Measurements from ENCODE around the gene PRPH. TPM values are rescaled to one million over a fixed set of nuclear protein-coding genes. Genes with fewer than 3 reads are reported as not detected.
A peak's percentile ranks its signal among the peaks of the same experiment; 100 is the strongest.

PRPH gene
- total RNA-seq, 1 experiment from 2014 or later, result not detected

DNA sequence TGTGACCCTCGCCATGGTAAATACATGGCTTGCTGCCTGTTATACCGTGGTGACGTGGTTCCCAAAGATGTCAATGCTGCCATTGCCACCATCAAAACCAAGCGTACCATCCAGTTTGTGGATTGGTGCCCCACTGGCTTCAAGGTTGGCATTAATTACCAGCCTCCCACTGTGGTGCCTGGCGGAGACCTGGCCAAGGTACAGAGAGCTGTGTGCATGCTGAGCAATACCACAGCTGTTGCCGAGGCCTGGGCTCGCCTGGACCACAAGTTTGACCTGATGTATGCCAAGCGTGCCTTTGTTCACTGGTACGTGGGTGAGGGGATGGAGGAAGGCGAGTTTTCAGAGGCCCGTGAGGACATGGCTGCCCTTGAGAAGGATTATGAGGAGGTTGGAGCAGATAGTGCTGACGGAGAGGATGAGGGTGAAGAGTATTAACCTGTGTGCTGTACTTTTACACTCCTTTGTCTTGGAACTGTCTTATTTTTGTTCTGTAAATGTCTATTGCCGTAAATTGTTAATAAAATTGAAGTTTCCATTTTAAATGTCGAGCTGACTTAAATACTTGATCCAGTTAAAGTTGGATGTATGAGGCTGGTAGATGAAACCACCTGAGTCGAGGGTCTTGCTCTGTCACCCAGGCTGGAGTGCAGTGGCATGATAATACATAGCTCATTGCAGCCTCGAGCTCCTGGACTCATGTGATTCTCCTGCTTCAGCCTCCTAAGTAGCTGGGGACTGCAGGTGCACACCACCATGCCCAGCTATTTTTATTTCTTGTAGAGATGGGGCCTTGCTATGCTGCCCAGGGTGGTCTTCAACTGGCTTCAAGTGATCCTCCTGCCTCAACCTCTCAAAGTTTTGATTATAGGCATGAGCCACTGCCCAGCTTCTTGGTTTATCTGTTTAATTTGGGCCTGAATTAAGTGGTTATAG lies 21.9 kb upstream of the PRPH start:
- no peak for DNase-seq (ENCODE audit: low spot score)
- no peaks in the 10 kb centered on the region for H3K27me3 ChIP-seq (replicated peaks; ENCODE audit: insufficient read depth, low read depth, low read length, poor library complexity)
- intact Hi-C loops (cut with micrococcal nuclease; ENCODE audit: unreplicated experiment), result no loop called here
- CTCF ChIA-PET, result no interaction called here
- H3K4me3 ChIP-seq (ENCODE audit: low read depth, low read length, poor library complexity, severe bottlenecking), result no peak overlapping the region
- POLR2A ChIA-PET (ENCODE audit: low non-redundant PET), result interaction anchor here (0.7 kb wide), 1 partner anchor 404 kb away, joined by 3 read pairs; no protein-coding TSS in a partner anchor
- TF ChIP-seq EZH2 (IDR thresholded peaks at IDR 0.05; ENCODE audit: borderline replicate concordance, low read depth, low read length, poor library complexity, severe bottlenecking), result no peak
- TF ChIP-seq, protein P1, sequence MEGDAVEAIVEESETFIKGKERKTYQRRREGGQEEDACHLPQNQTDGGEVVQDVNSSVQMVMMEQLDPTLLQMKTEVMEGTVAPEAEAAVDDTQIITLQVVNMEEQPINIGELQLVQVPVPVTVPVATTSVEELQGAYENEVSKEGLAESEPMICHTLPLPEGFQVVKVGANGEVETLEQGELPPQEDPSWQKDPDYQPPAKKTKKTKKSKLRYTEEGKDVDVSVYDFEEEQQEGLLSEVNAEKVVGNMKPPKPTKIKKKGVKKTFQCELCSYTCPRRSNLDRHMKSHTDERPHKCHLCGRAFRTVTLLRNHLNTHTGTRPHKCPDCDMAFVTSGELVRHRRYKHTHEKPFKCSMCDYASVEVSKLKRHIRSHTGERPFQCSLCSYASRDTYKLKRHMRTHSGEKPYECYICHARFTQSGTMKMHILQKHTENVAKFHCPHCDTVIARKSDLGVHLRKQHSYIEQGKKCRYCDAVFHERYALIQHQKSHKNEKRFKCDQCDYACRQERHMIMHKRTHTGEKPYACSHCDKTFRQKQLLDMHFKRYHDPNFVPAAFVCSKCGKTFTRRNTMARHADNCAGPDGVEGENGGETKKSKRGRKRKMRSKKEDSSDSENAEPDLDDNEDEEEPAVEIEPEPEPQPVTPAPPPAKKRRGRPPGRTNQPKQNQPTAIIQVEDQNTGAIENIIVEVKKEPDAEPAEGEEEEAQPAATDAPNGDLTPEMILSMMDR (conservative IDR thresholded peaks at IDR 0.05; ENCODE audit: low read depth, low read length), result no peak
- BruUV-seq (replicated peaks), result TSS peak; percentile 20
- H3K4me1 ChIP-seq (ENCODE audit: insufficient read depth, low read length, poor library complexity, severe bottlenecking), result peaks cover 10% of the 10 kb centered on the region
- no peak overlapping the region for H3K27ac ChIP-seq (ENCODE audit: low read depth, low read length, poor library complexity, severe bottlenecking)
- H3K9me3 ChIP-seq (ENCODE audit: low read depth, low read length, poor library complexity, severe bottlenecking), result no peaks in the 10 kb centered on the region
- peaks cover 53% of the 10 kb centered on the region for H3K36me3 ChIP-seq (ENCODE audit: insufficient read depth, low read length, poor library complexity, severe bottlenecking)

DNA sequence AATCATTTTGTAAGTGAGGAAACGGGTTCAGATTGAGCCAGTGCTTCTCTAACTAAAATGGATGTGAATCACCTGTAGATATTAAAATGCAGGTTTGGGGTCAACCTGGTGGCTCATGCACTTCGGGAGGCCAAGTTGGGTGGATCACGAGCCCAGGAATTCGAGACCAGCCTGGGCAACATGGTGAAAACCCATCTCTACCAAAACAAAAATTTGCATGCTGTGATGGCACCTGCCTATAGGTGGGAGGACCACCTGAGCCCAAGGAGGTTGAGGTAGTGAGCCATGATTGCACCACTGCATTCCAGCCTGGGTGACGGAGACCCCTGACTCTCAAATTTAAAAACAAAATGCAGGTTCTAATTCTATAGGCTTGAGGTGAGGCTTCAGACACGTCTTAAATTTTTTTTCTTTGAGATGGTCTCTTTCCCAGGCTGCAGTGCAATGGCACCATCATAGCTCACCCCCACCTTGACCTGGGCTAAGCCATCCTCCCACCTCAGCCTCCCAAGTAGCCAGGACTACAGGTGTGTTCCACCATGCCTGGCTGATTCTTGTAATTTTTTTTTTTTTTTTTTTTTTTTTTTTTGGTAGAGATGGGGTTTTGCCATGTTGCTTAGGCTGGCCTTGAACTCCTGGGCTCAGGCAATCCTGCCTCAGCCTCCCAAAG lies 21.1 kb upstream of the PRPH start:
- peaks cover 4% of the 10 kb centered on the region for H3K4me1 ChIP-seq (ENCODE audit: insufficient read depth, low read length, poor library complexity, severe bottlenecking)
- H3K36me3 ChIP-seq (ENCODE audit: insufficient read depth, low read length, poor library complexity, severe bottlenecking), result peaks cover 50% of the 10 kb centered on the region
- DNase-seq (ENCODE audit: low spot score), result no peak
- no peaks in the 10 kb centered on the region for H3K27me3 ChIP-seq (replicated peaks; ENCODE audit: insufficient read depth, low read depth, low read length, poor library complexity)
- TF ChIP-seq EZH2 (IDR thresholded peaks at IDR 0.05; ENCODE audit: borderline replicate concordance, low read depth, low read length, poor library complexity, severe bottlenecking), result no peak
- TF ChIP-seq, protein P1 (conservative IDR thresholded peaks at IDR 0.05; ENCODE audit: low read depth, low read length), result no peak
- H3K4me3 ChIP-seq (ENCODE audit: low read depth, low read length, poor library complexity, severe bottlenecking), result no peak overlapping the region
- BruUV-seq (replicated peaks), result no TSS peak
- POLR2A ChIA-PET (ENCODE audit: low non-redundant PET), result interaction anchor here (0.7 kb wide), 1 partner anchor 405 kb away, joined by 3 read pairs; no protein-coding TSS in a partner anchor
- no peak overlapping the region for H3K27ac ChIP-seq (ENCODE audit: low read depth, low read length, poor library complexity, severe bottlenecking)
- H3K9me3 ChIP-seq (ENCODE audit: low read depth, low read length, poor library complexity, severe bottlenecking), result no peaks in the 10 kb centered on the region
- intact Hi-C loops (cut with micrococcal nuclease; ENCODE audit: unreplicated experiment), result no loop called here
- CTCF ChIA-PET, result no interaction called here

DNA sequence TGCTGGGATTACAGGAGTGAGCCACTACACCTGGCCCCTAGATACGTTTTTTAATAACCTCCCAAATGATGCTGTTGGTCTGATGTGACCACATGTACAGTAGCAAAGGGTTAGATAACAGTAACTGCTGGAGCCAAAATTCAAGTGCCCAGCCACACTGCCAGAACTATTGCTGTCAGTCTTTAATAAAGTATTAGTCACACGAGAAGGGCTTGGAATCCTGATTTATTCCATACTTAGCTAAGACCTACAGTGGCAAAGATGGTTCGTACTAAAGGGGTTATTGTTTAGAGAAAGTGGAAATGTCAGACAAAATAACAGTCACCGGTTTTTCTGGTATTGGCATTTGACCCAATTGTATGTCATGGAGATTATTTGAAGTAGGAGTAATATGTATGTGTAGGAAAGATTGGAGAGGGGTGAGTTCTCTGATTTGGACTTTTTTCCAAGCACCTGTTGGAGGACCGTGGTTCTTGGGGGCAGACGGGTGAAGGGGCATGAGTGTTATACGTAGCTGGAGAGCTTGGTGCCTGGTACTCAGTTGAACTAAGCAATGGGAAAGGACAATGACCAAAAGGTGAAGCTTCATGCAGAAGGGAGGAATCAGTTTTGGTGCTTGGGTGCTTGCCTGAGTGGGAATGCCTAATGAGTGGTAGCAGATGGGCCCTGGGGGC lies 20.4 kb upstream of the PRPH start:
- Histone ChIP-seq H3K36me3 (ENCODE audit: insufficient read depth, low read length, poor library complexity, severe bottlenecking) (peaks cover 44% of the 10 kb centered on the region), H3K4me1 (ENCODE audit: insufficient read depth, low read length, poor library complexity, severe bottlenecking) (peaks cover 2% of the 10 kb centered on the region), H3K4me3 (ENCODE audit: low read depth, low read length, poor library complexity, severe bottlenecking) (no peak overlapping the region), H3K27ac (ENCODE audit: low read depth, low read length, poor library complexity, severe bottlenecking) (no peak overlapping the region), H3K27me3 (replicated peaks; ENCODE audit: insufficient read depth, low read depth, low read length, poor library complexity) (no peaks in the 10 kb centered on the region), H3K9me3 (ENCODE audit: low read depth, low read length, poor library complexity, severe bottlenecking) (no peaks in the 10 kb centered on the region)
- no TSS peak for BruUV-seq (replicated peaks)
- intact Hi-C loops (cut with micrococcal nuclease; ENCODE audit: unreplicated experiment), result no loop called here
- POLR2A ChIA-PET (ENCODE audit: low non-redundant PET), result no interaction called here
- TF ChIP-seq EZH2 (IDR thresholded peaks at IDR 0.05; ENCODE audit: borderline replicate concordance, low read depth, low read length, poor library complexity, severe bottlenecking), result no peak
- TF ChIP-seq, protein P1 (conservative IDR thresholded peaks at IDR 0.05; ENCODE audit: low read depth, low read length), result no peak
- DNase-seq (ENCODE audit: low spot score), result no peak
- CTCF ChIA-PET, result interaction anchor here (0.5 kb wide), 1 partner anchor 85 kb away, joined by 3 read pairs; no protein-coding TSS in a partner anchor

All from A673 (cell line).